GM18519 (cell line): ENCODE data around the gene NCKAP5.

Source experiments
- ATAC-seq: cut with Tn5 transposase; IDR thresholded peaks from one replicate; pipeline ENCODE4 v1.9.1; 2021; ENCODE audit warnings: mild to moderate bottlenecking, moderate library complexity; ENCODE audit not compliant: unreplicated experiment, low FRiP score

NCKAP5 gene

DNA sequence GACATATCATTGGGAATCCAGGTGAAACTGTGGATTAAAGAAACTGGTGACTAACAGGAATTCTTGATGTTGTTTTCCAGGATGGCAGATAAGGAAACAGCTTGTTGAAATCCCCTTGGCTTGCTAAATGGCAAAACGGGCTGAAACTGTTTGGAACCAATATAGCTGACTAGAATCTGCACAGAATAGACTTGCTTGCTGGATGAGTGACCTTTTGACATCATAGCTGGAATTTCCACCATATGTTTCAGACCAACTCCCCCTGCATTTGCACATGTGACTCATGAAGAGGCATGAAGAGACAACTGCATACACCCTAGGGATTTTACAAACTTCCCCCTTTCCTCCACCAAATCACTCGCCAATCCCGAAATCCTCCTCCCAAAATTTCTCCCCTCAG, 810.6 kb downstream of the NCKAP5 start:
- ATAC-seq: no peak

DNA sequence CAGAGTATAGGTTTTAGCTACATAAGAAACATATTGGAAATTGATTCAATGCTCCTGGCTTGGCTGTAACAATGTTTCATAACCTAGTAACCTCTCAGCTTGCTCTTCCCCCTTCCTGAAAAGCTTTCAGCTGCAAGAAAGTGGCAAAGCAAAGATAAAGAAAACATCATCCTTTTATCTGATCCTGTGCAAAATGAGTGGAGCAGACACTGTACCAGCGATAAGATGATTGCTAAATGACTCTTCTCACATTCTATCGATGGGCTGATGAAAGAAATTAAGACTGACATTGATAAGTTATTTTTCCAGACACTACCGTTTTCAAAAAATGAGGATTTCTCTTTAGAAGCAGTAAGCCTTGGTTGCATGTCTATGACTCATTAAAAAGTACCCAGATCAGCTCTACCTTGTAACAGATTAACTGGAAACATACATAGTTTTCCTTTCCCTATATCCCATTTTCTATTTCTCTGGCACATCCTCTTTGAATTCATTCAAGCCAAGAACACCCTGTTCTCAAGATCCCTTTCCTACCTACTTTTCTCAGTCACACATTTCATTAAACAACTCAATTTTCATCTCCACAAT, 811.2 kb downstream of the NCKAP5 start:
- no peak for ATAC-seq

GRCh38 chr2:132754867-132755472, 813.3 kb downstream of the NCKAP5 start:
- no peak for ATAC-seq

DNA sequence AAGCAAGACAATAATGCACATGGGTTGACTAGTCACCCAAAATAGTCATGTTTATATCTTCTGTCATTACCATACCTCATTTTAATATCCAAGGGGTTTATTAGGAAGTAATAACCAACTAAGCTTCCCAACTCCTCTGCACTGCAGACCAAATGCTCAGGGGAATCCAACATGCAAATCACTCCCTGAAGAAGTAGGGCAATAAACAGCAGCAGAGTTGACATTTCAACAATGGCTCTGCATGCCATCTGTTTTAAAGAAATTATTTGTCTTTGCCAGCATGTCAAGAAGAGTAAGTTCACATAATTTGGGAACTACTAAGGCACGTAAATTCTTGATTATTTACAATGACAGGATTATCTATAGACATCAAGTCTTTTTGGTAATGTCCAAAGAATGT, 813.9 kb downstream of the NCKAP5 start:
- no peak for ATAC-seq

- no peak for ATAC-seq
Observed at GRCh38 chr2:132752421-132753206, 815.6 kb downstream of the NCKAP5 start.

- ATAC-seq: no peak
Observed at GRCh38 chr2:132751836-132752235, 816.4 kb downstream of the NCKAP5 start.

GRCh38 chr2:132750606-132751005, 817.7 kb downstream of the NCKAP5 start:
- ATAC-seq: no peak

DNA sequence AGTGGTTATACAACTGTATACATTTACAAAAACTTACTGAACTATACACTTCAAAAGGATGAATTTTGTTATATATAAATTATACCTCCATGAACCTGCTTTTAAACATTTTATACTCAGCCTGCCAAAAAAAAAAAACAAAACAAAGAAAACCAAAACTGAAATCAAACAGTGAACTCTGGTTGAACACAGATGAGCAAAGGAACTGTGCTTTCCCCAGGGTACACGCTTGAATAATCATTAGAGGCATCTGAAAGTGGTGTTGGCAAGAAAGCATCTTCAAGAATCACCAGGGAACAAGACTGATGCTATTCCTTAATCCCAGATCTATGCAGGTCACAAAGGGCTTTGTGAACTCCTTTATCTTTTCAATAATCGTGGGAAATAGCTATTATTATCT, 821.2 kb downstream of the NCKAP5 start:
- ATAC-seq: peak; percentile 93

GRCh38 chr2:132741754-132742153, 826.5 kb downstream of the NCKAP5 start:
- ATAC-seq: no peak

DNA sequence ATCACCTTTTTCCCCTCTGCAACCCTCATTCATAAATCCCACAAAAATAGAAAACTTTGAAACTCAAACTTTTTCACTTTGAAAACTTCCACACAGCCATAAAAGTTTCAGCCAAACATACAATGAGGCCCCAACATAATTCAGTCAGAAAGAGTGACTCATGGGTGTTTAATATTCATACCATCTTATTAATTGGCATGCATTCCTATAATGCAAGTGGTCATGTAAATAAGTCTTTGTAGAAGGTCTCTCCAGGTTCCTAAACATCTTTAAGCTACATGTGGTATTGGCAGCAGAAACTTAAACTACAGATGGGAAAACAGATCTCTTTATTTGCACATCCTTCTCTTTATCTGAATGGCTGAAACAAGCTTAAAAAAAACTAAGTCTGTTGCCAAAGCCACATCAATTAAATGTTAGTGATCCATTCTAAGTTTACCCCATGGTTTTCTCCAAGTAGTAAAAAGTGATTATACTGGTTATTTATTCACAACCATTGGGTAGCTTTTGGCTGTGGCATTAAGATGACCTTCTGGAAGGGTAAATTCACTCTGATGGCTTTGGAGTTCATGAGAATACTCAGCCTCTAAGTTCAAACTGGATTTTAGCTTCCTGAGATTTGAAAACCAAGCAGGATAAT, 828.1 kb downstream of the NCKAP5 start:
- no peak for ATAC-seq

DNA sequence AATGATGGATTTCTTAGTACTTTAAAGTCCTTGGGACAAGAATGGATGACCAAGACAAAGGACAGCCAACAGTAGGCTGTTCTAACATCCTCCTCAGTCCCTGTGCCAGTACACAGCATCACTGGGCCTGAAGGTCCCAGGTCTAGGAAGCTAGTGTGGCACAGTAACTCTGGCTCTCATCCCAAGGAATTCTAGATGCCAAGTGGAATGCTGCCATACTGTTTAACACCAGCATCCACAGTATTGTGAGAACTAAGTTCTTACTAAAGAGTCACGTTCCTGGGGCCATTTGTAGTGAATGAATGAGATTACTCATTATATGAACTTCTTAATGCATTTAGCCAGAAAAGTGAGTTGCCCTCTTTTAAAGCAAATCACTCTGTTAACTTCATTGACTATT, 830.0 kb downstream of the NCKAP5 start:
- ATAC-seq: no peak

GRCh38 chr2:132736059-132736458, 832.2 kb downstream of the NCKAP5 start:
- no peak for ATAC-seq

DNA sequence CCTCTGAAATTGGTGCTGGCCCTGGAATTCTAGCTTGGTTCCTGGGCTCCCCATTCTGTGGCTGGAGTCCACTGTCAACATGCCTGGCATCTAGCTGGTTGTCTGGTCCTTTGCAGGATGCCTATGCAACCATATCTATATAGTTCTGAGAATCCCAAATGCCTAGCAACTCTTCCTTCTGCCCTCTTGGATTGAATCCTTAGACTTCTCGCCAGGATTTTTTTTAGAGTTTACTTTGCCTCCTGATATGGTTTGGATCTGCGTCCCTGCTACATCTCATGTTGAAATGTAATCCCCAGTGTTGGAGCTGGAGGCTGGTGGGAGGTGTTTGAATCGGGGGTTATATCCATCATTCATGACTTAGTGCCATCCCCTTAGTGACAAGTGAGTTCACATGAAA, 833.3 kb downstream of the NCKAP5 start:
- no peak for ATAC-seq

DNA sequence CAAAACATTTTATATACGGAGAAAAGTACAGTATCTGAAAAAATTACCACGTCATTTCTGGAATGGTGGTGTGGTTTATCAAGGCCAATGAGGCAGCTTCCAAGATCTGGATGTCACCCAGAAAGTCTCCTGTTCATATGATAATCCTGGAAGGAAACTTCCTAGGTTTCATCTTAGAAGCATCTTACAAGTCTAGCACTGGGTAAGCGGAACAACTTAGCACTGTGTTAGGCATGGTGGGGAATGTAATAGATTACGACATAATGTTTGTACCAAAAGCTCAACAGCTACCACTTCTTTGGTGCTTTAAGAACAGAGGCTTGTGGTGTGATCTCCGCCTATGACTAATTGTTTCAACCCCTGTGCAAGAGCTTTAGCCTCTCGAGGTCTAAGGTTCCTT, 835.2 kb downstream of the NCKAP5 start:
- ATAC-seq: no peak

DNA sequence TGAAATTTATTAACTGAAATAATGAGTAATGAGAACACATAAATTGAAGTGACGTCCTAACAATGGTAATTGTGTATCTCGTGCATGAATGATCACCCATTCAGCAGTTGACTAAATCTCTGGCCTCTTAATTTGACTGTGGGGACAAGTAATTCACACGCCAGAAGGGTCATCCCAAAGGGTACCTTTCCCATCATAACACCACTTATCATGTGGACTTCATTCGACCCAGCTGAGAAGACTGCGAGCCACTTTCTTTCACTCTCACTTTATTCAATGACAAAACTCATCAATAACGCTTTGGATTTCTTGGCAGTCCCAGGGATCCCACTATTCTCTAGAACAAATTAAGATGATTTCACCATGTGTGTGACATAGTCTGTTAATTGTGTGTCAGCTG, 835.6 kb downstream of the NCKAP5 start:
- no peak for ATAC-seq

- ATAC-seq: no peak
Observed at GRCh38 chr2:132731441-132731840, 836.8 kb downstream of the NCKAP5 start.

DNA sequence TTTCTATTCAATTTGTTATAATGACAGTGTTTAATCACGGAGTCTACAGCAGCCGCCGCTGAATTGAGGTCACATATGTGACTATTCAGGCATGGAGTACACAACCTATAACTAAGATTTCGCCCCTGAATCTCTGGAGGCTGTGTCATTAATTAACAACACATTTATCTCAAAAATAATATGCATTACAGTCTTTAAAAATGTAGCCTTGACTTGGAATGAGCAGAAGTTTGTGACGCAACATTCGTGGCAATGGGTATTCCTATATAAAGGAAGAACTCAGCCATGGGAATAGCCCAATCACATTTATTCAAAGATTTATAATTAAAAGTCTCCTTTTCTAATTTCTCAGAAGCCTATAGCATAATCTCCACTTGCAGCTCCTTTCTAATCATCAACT, 837.7 kb downstream of the NCKAP5 start:
- no peak for ATAC-seq

- no peak for ATAC-seq
Observed at GRCh38 chr2:132729522-132729921, 838.7 kb downstream of the NCKAP5 start.

DNA sequence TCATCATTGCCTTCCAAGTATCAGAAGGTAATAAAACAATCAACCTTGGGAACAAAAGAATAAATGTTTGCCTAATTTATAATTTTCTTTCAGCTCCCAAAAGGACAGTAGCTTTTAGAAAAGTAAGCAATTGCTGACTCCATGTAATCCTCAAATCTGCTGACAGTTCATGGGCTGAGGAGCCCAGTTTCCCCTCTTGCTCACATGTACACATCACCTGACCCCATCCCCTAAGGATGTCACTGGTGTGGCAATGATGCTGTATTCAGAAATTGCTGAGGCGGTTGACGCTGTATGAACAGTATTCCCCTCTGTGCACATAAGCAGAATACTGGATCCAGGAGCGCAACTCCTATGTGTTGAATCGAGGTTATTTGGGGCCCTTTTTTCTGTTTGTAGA, 842.1 kb downstream of the NCKAP5 start:
- ATAC-seq: no peak

- no peak for ATAC-seq
Observed at GRCh38 chr2:132725748-132726147, 842.5 kb downstream of the NCKAP5 start.

GRCh38 chr2:132725148-132725547, 843.1 kb downstream of the NCKAP5 start:
- no peak for ATAC-seq
